ENCODE data around the gene H3-3A.

H3-3A gene

GRCh38 chr1:226116673-226117072, 54.2 kb downstream of the H3-3A start:
- no peak for DNase-seq

- no peak for DNase-seq
Observed at GRCh38 chr1:226117330-226117729, 54.8 kb downstream of the H3-3A start.

GRCh38 chr1:226118357-226118756, 55.8 kb downstream of the H3-3A start:
- DNase-seq = no peak

GRCh38 chr1:226119169-226119568, 56.7 kb downstream of the H3-3A start:
- no peak for DNase-seq

GRCh38 chr1:226120398-226120797, 57.9 kb downstream of the H3-3A start:
- DNase-seq = no peak

- no peak for DNase-seq
Observed at GRCh38 chr1:226121049-226121586, 58.6 kb downstream of the H3-3A start.
